HPDE6-E6E7 (cell line): Measurements from ENCODE around the gene UMOD.
A peak's percentile ranks its signal among the peaks of the same experiment; 100 is the strongest.

Experiments
- DNase-seq: peaks from one replicate; pipeline ENCODE4 v3.0.0; 2011; ENCODE audit warnings: missing footprints; ENCODE audit errors: extremely low spot score

The UMOD gene

DNA sequence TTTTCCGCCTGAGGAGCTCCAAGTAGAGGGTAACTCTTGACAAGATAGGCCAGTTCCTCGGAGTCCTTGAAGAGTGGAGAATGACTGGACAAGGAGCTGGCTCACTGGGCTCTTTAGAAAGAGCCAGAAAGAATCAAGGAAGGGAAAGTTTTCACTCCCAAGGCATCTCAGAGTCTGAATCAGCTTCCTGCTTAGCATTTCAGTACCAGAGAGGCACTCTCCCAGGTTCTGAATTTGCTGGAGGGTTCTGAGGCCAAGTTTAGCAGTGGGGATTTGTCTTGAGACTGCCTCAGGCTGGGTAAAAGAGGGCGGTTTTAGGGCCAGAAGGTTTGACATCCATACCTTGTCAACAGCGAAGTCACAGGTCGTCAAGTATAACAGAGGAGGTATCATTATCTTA lies 50.7 kb downstream of the UMOD start:
- no peak for DNase-seq

DNA sequence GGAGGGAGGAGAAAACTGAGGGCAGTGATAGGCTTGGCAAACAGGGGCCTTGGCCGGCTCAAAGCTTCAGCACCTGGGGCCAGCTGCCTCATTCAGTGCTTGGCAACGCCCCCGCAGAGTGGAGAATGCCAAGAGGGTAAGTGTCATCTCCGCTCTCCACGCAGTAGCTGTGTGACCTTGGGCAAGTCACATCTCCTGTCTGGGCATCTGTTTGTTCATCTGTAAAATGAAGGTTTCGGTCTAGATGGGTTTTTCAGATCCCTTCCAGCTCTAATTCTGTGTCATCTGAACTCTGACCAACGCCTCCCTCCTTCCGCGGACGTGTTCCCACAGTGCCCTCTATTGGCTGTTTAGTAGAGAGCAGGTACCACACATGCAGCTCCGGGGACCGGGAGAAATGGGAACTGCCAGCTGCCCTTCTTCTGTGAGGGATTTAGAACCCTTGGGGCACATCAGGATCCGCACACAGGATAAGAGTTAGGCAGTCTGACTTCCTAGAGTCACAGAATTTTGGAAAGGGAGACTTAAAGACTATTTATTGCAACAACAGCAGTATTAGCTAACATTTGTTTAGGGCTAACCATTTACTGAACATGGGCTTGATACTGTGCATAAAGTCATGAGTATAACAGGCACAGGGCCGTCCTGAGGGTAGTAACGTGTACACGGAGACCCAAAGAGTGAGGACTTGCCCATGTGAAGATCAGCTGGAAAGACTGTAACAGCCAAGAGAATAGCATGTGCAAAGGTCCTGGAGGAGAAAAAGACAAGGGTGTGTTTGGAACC lies 52.0 kb downstream of the UMOD start:
- peak; percentile 15 for DNase-seq

DNA sequence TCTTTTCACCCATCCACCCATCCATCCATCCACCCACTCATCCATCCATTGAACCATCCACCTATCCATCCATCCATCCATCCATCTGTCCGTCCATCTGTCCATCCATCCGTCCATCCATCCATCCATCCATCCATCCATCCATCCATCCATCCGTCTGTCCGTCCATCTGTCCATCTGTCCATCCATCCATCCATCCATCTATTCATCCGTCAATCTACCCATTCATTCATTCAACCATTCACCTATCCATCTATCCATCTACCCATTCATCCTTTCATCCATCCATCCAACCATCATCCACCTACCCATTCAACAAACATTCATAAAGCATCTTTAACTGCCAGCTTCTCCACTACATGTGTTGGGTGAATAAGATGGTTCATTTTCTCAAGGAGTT lies 54.1 kb downstream of the UMOD start:
- no peak for DNase-seq

DNA sequence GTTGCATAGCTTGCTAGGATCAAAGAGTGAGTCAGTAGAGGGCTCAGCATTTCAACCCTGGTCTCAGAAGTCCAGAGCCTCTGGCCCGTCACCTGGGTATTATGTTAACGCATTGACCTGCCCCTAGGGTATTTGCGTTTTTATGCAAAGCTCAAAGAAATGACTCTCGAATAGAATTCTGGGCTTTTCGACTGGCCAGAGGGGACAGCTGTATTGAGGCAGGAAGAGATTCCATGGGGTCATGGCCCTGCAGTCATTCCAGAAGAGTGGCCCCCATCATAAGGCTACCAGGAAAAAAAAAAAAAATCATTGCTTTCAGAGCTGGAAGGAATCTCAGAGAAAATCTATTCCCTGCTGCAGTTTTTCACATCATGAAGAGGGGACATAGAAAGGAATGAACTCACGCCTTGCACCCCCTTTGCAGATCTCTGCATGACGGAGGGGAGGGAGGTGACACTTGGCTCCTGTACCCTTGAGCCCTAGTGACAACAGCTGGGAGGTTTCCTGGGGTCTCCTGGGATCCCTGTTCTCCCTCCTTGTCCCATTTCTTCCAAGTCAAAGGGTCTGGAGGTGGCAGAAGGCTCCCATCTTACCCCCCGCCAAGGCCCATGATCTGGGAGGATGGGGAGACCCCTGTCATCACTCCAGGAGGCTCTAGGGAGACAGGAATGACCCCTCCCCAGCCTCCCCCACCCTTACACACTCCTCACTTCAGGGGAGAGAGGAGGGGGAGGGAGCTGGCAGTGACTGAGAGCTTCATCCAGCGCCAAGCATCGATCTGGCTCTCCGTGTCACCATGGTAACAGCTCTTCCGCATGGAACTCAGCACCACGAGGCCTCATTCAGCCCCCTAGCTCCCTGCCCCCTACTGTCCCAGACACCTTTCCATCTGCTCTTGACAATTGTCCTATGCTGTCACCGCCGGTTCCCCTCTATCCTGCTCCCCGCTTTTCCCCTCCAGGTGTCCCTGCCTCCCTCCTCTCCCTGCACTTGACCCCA lies 61.0 kb downstream of the UMOD start:
- no peak for DNase-seq

DNA sequence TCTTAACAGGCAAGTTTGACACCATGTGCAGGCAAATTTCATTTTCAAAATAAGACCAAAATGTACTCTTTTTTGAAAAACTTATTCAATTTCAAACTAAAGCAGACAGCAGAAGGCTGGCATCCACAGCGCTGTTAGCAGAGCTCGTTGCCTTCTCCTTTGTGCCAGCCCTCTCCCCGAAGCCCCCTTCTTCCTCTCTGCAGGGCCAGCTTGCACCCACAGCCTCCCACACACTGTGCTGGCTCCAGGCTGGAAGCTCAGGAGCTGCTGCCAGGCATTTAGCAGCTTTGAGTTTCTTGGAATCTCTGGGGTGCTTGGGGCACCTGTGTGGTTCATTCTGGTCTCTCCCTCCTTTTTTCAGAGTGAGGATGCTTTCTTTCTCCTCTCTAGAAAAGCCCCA lies 62.9 kb downstream of the UMOD start:
- no peak for DNase-seq

DNA sequence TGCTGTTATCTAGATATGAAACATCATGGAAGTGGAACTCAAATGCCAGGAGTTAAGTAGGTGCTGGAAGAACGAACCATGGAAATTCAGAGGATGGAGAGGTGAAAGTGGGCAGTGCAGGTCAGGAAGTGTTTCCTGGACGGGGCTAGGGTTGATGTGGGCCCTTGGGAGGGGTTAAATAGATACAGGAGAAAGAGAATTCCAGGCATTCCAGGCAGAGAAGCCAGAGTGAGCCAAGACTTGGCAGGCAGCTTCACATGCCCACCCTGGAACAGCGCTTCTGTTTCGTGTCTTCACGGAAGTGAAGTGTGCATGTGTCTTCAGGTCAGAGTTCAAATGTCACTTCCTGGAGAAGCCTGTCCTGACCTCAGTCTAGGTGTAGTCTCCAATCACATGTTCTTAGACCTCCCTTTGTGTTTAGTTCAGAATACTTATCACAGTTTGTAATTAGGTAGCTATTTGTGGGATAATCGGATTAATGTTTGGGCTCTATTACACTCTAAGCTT lies 66.5 kb downstream of the UMOD start:
- DNase-seq, result no peak
